Prostate gland (tissue), 2 donors: ENCODE data around the gene DTX1. TPM values are rescaled to one million over a fixed set of nuclear protein-coding genes. Genes with fewer than 3 reads are reported as not detected.

ENCODE experiments used
- DNase-seq: peaks from one replicate; pipeline ENCODE4 v3.0.0-alpha.2; 2019; ENCODE audit warnings: low spot score
- H3K27ac ChIP-seq, 2 donors: fragments of 200-600 bp; sonication (generic); 2 replicates each; pipeline ENCODE4 v1.5.1; 2017 to 2019
- H3K27me3 ChIP-seq: fragments of 200-600 bp; sonication (generic); replicated peaks from 2 replicates; pipeline ENCODE4 v1.5.1; 2019; ENCODE audit not compliant: insufficient read depth
- H3K36me3 ChIP-seq, 2 donors: fragments of 200-600 bp; sonication (generic); 1 replicate in 1 of 2; 2 replicates in 1 of 2; pipeline versions ENCODE4 v1.5.1 to v1.8.1; 2017 to 2019
- H3K4me1 ChIP-seq: fragments of 200-600 bp; sonication (generic); replicated peaks from 2 replicates; pipeline ENCODE4 v1.5.1; 2019
- H3K4me3 ChIP-seq, 2 donors: fragments of 200-600 bp; sonication (generic); 2 replicates each; pipeline ENCODE4 v1.5.1; 2017 to 2019
- H3K9me3 ChIP-seq: fragments of 200-600 bp; sonication (generic); 2 replicates; pipeline ENCODE4 v1.5.1; 2017
- CTCF ChIP-seq, 4 experiments: fragments of 200-600 bp in 2 of 4; fragments of 450-650 bp in 2 of 4; sonication (generic) in 2 of 4; IDR thresholded peaks; 1 replicate in 3 of 4; 2 replicates in 1 of 4; pipeline ENCODE4 v1.5.1; 2016 to 2019; ENCODE audit warnings: antibody characterized with exemption in 4 of 4, mild to moderate bottlenecking in 2 of 4, moderate library complexity in 2 of 4
- POLR2A ChIP-seq: fragments of 450-650 bp; IDR thresholded peaks from one replicate; pipeline ENCODE4 v1.6.1; 2016; ENCODE audit warnings: antibody characterized with exemption, mild to moderate bottlenecking
- POLR2AphosphoS5 ChIP-seq: sonication (generic); formaldehyde crosslinking; IDR thresholded peaks from one replicate; pipeline ENCODE4 v1.6.1; 2017; ENCODE audit warnings: antibody characterized with exemption
- whole genome bisulfite sequencing: methylation state at CpG from one replicate; pipeline ENCODE4 v1.1.5; 2018; 5-methylcytosine and 5-hydroxymethylcytosine counted together
- intact Hi-C: fragments of 100-400 bp; cut with DNase I; formaldehyde crosslinking; loops from one replicate; pipeline ENCODE4 v1.14.2; 2022
- total RNA-seq, 2 donors: library from RNA; depleted of rRNA; stranded (reverse); fragments of >200 nt; gene quantifications; one replicate each; pipeline ENCODE4 v1.1.0, GENCODE V29; 2016

Gene DTX1
- total RNA-seq, 2 donors from 2014 or later, result 2.6 to 21.2 TPM

DNA sequence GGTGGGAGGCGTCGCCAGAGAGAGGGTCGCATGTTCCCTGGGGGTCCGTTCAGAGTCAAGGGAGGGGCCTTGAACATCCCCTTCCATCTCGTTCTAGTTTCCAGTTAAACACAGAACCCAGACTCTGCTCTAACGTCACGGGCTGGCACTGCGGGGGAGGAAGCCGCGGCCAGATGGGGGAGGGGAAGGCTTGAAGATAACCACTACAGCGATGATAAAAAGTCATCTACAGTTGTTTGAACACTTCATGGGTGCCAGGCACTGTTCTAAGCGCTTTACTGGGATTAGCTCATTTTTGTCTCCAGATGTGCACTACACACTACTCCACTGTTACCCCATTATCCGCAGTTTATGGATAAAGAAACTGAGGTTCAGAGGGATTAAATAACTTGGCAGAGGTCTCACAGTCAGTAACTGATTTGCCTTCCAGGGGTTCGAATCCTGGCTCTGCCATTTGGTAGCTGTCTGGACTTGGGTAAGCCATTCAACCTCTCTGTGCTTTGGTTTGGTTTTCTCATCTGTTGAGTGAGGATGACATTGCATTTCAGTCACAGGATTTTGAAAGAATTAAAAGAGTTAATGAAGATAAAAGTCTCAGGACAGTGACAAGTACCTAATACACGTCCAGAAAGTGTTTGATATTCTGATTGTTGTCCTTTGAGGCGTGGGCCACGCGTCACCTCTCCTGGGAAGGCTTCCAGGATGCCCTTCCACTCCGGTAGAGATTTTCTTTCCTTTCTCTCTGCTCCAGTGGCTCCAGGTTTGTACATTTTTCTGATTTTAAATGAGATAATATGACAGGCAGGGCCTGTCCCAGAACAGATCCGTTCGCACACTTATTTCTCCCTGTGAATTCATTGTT is 79.8 kb downstream of the DTX1 start:
- Histone ChIP-seq H3K4me1 (no peaks in the 10 kb centered on the region), H3K27me3 (peaks cover 10% of the 10 kb centered on the region), H3K27ac (no peak overlapping the region), H3K36me3 (no peaks in the 10 kb centered on the region), H3K9me3 (no peaks in the 10 kb centered on the region), H3K4me3 (no peak overlapping the region)
- DNase-seq, result no peak
- WGBS, result 32% methylated on average over 21 of the region's 21 CpGs
- TF ChIP-seq POLR2AphosphoS5 (no peak), POLR2A (no peak), CTCF (IDR thresholded peaks at IDR 0.05) (no peak)
- intact Hi-C loops, result no loop called here

DNA sequence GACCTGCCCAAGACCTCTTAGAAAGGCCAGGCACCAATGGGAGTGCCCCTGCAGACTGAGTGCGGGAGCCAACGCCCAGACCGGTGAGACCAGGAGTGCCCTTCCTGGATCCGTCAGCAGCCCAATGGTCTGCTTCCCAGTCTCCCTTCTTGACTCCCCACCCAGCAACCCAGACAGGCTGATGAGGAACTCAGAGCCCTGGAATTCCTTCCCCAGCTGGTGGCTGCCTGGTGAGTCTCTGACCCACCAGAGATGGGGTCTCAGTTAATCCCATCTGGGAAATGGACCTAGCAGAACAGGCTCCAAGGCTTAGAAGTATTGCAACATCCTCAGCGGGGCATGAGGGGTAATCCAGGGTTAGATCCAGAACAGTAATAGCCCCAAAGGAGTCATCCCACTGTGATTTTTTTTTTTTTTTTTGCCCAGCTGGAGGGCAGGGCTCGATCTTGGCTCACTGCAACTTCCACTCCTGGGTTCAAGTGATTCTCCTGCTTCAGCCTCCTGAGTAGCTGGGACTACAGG is 80.5 kb downstream of the DTX1 start:
- 85% methylated on average over 6 of the region's 6 CpGs for WGBS
- Histone ChIP-seq H3K9me3 (no peaks in the 10 kb centered on the region), H3K4me1 (no peaks in the 10 kb centered on the region), H3K27me3 (peaks cover 10% of the 10 kb centered on the region), H3K27ac (no peak overlapping the region), H3K4me3 (no peak overlapping the region), H3K36me3 (no peaks in the 10 kb centered on the region)
- DNase-seq, result no peak
- no peak for TF ChIP-seq CTCF (IDR thresholded peaks at IDR 0.05)
- no peak for TF ChIP-seq POLR2A
- TF ChIP-seq POLR2AphosphoS5, result no peak
- intact Hi-C loops, result no loop called here

GRCh38 chr12:113137861-113138783 is 81.6 kb downstream of the DTX1 start:
- H3K27me3 ChIP-seq, result peaks cover 10% of the 10 kb centered on the region

GRCh38 chr12:113138826-113139225 is 82.3 kb downstream of the DTX1 start:
- DNase-seq, result no peak
- H3K27me3 ChIP-seq, result peaks cover 10% of the 10 kb centered on the region
- intact Hi-C loops, result no loop called here
- no peaks in the 10 kb centered on the region for H3K9me3 ChIP-seq
- no peak overlapping the region for H3K27ac ChIP-seq
- H3K4me3 ChIP-seq, result no peak overlapping the region
- no peaks in the 10 kb centered on the region for H3K4me1 ChIP-seq
- 76% methylated on average over 3 of the region's 3 CpGs for WGBS
- TF ChIP-seq POLR2AphosphoS5, result no peak
- no peak for TF ChIP-seq CTCF (IDR thresholded peaks at IDR 0.05)
- TF ChIP-seq POLR2A, result no peak
- H3K36me3 ChIP-seq, result no peaks in the 10 kb centered on the region

More at GRCh38 chr12:113137861-113138783, 81.6 kb downstream of the DTX1 start:
- H3K36me3 ChIP-seq, result no peaks in the 10 kb centered on the region
- no peak overlapping the region for H3K27ac ChIP-seq
- no peaks in the 10 kb centered on the region for H3K9me3 ChIP-seq
- H3K4me1 ChIP-seq, result no peaks in the 10 kb centered on the region
- no peak overlapping the region for H3K4me3 ChIP-seq
- WGBS, result 83% methylated on average over 12 of the region's 12 CpGs
- no peak for DNase-seq
- intact Hi-C loops, result no loop called here
- TF ChIP-seq CTCF (IDR thresholded peaks at IDR 0.05) (no peak), POLR2AphosphoS5 (no peak), POLR2A (no peak)
